SJSA1 (cell line): ENCODE data around the gene NAA15. TPM values are rescaled to one million over a fixed set of nuclear protein-coding genes. Genes with fewer than 3 reads are reported as not detected.
"Not testable (repeated sequence)": the region's sequence is repeated elsewhere in the genome, so short reads cannot be mapped to it uniquely, and the experiment has no call there.

Experiments
- DNase-seq, 2 experiments: peaks; one replicate each; pipeline ENCODE4 v3.0.0-alpha.2; 2015 to 2020; ENCODE audit warnings: low spot score in 2 of 2, low read depth in 1 of 2
- H3K27ac ChIP-seq: fragments of 250-450 bp; sonication (Bioruptor Pico); 2 replicates; pipeline ENCODE4 v1.5.1; 2020; ENCODE audit warnings: mild to moderate bottlenecking, moderate library complexity
- H3K27me3 ChIP-seq: fragments of 250-450 bp; sonication (Bioruptor Pico); replicated peaks from 2 replicates; pipeline ENCODE4 v1.5.1; 2020; ENCODE audit warnings: mild to moderate bottlenecking, moderate library complexity
- H3K36me3 ChIP-seq: fragments of 250-450 bp; sonication (Bioruptor Pico); 2 replicates; pipeline ENCODE4 v1.5.1; 2020; ENCODE audit warnings: mild to moderate bottlenecking
- H3K4me1 ChIP-seq: fragments of 250-450 bp; sonication (Bioruptor Pico); replicated peaks from 2 replicates; pipeline ENCODE4 v1.6.1; 2021; ENCODE audit warnings: mild to moderate bottlenecking
- H3K4me3 ChIP-seq: fragments of 250-450 bp; sonication (Bioruptor Pico); 2 replicates; pipeline ENCODE4 v1.5.1; 2020; ENCODE audit warnings: mild to moderate bottlenecking
- H3K9me3 ChIP-seq: fragments of 250-450 bp; sonication (Bioruptor Pico); replicated peaks from 2 replicates; pipeline ENCODE4 v1.5.1; 2020; ENCODE audit warnings: mild to moderate bottlenecking
- total RNA-seq: library from RNA; depleted of rRNA; stranded (reverse); fragments of >200 nt; shearing (Covaris generic); gene quantifications from 2 replicates; pipeline ENCODE4 v1.2.3, GENCODE V29; 2014

NAA15 gene
- total RNA-seq, 1 experiment from 2014 or later = 37.8 TPM

DNA sequence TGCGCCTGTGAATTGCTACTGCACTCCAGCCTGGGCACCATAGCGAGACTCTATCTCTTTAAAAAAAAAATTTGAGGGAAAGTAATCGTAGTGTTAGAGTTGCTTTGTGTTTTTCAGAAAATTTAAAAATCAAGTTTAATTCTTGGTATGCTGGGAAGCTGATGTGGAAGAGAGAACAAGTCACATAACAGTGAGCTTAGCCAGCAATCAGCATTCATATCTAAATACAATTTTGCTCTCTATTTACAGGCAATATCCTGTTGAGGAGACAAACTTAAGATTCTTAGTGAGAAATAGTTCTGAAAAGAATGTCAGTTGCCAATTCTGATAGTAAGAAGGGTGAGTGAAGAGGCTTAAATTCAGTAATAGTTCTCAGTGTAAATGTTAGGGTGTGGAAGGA, 10.6 kb downstream of the NAA15 start:
- no peaks in the 10 kb centered on the region for H3K4me1 ChIP-seq
- no peak for DNase-seq
- no peaks in the 10 kb centered on the region; the same call in 1 of the 2 replicates for H3K9me3 ChIP-seq
- no peak overlapping the region for H3K4me3 ChIP-seq
- no peak overlapping the region for H3K27ac ChIP-seq
- no peaks in the 10 kb centered on the region for H3K27me3 ChIP-seq
- H3K36me3 ChIP-seq = peaks cover 28% of the 10 kb centered on the region

DNA sequence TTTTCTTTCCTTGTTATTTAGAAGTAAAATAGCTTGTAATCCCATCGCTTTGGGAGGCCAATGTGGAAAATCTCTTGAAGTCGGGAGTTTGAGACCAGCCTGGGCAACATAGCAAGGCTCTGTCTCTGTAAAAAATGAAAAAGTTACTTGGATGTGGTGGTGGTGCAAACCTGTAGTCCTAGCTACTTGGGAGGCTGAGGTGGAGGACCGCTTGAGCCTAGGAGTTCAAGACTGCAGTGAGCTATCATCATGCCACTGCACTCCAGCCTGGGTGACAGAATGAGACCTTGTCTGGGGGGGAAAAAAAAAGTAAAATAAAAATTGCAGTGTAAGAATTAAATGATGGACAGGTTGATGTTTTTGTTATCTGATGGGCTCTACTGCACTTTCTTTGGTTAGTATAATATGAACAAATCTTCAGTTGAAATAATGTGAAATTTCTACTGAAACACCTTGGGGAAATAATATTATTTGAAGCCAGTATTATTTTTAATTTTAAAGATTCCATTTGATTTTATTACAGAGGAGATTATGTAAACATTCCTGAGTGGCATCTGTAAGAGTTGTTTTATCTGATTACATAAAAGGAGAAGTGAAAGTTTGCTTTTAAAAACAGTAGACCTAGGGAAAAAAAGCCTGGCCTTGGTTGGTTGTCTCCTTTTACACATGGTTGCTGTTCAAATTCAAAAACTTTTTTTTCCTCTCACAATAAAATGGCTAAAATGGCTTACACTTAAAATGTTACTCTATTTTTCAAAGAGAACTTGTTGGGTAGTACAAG, 11.4 kb downstream of the NAA15 start:
- Histone ChIP-seq H3K27ac (no peak overlapping the region), H3K4me3 (no peak overlapping the region), H3K9me3 (no peaks in the 10 kb centered on the region; the same call in 1 of the 2 replicates), H3K4me1 (no peaks in the 10 kb centered on the region), H3K27me3 (no peaks in the 10 kb centered on the region), H3K36me3 (peaks cover 23% of the 10 kb centered on the region)
- DNase-seq = no peak

DNA sequence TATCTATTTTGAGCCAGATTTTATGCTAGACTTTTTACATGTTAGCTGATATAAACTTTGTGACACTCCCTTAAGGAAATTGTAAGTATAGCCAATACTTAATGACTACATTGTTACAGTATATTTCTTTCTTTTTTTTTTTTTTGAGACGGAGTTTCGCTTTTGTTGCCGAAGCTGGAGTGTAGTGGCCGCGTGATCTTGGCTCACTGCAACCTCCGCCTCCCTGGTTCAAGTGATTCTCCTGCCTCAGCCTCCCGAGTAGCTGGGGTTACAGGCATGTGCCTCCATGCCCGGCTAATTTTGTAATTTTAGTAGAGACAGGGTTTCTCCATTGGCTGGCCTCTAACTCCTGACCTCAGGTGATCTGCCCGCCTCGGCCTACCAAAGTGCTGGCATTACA, 12.1 kb downstream of the NAA15 start:
- peaks cover 18% of the 10 kb centered on the region for H3K36me3 ChIP-seq
- H3K4me3 ChIP-seq, H3K4me1 ChIP-seq, DNase-seq, H3K9me3 ChIP-seq, H3K27ac ChIP-seq, H3K27me3 ChIP-seq: not testable (repeated sequence)

DNA sequence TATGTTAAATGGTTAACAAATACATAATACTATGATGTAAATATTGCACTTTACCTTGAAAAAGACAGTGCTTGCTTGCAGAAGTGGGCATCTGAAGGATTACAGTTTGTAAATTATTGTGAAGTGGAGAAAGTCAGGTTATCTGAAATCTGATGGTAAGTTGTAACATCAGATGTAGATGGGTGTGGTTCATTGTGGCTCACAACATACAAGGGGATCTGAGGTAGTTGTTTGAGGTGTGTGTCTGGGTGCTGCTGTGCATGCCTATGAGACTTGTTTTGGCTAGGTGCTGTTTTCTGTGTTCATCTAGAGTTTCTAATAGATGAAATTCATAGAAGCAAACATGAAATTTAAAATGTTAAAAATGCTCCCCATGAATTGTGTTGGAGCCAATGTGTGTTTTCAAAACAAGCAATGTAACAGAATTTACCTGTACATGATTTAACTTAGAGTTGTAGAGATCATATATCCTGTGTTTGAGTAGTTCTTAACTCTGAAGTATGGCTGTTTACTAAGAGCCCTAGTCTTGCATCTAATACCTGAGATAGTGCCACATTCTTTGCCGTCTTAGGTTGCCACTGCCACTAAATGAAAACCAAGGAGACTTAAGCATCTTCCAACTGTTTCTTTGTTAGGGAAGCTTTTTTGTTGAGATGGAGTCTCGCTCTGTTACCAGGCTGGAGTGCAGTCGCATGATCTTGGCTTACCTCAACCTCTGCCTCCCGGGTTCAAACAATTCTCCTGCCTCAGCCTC, 12.9 kb downstream of the NAA15 start:
- H3K4me1 ChIP-seq = no peaks in the 10 kb centered on the region

DNA sequence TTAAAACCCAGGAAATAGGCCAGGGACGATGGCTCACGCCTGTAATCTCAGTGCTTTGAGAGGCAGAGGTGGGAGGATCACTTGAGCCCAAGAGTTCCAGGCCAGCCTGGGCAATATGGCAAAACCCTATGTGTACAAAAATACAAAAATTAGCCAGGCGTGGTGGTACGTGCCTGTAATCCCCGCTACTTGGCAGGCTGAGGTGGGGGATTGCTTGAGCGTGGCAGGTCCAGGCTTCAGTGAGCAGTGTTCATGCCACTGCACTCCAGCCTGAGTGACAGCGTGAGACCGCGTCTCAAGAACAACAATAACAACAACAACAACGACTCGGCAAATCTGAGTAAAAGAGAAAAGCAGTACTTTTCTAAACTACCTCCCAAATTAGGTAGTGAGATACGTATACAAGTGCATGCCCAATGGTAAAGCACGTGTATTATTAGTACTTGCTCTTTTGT, 13.9 kb downstream of the NAA15 start:
- no peak for DNase-seq
- no peaks in the 10 kb centered on the region; the same call in 1 of the 2 replicates for H3K9me3 ChIP-seq

More for the DNA sequence above, 12.9 kb downstream of the NAA15 start:
- Histone ChIP-seq H3K27me3 (no peaks in the 10 kb centered on the region), H3K36me3 (peaks cover 15% of the 10 kb centered on the region), H3K27ac (no peak overlapping the region), H3K4me3 (no peak overlapping the region), H3K9me3 (no peaks in the 10 kb centered on the region; the same call in 1 of the 2 replicates)
- DNase-seq = no peak

DNA sequence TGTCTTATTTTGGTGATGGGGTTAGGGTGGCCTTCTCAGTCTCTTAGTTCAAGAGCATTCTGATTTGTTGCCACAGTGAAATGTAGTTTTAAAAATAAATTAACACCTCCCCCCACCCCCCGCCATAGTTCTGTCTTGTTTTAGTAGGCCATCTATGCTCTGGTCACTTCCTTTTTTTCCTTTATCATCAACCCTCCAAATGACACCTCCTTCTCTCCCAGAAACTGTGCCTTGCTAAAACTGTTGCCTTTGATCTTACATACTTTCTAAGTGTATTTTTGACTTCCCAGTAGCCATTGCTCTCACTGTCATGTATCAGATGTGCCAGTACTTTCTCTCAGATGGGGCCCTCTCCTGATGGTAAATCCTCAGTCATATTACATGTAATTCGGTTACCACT, 15.4 kb downstream of the NAA15 start:
- Histone ChIP-seq H3K4me1 (no peaks in the 10 kb centered on the region), H3K4me3 (no peak overlapping the region), H3K27ac (no peak overlapping the region), H3K36me3 (peaks cover 15% of the 10 kb centered on the region), H3K9me3 (no peaks in the 10 kb centered on the region; the same call in 1 of the 2 replicates), H3K27me3 (no peaks in the 10 kb centered on the region)
- DNase-seq = no peak

More for the DNA sequence above, 13.9 kb downstream of the NAA15 start:
- H3K27ac ChIP-seq = no peak overlapping the region
- no peaks in the 10 kb centered on the region for H3K4me1 ChIP-seq
- H3K36me3 ChIP-seq = peaks cover 15% of the 10 kb centered on the region
- no peaks in the 10 kb centered on the region for H3K27me3 ChIP-seq
- no peak overlapping the region for H3K4me3 ChIP-seq

DNA sequence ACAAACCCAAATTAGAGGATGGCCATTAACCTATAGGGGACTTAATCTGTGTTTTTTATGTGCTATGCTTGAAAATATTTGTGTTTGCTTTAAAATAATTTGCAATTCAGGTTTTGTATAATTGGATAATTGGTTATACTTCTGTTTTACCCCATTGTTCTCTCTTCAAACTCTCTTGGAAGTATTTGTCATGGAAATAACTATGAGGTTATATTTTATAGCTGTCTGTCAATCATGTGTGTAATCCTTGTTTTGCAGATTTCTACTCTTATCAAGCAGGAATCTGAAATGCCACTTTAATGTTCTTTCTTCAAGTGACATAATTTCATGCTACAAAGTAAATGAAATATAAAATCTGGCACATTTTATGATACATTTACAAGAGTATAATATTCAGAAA, 16.3 kb downstream of the NAA15 start:
- Histone ChIP-seq H3K9me3 (no peaks in the 10 kb centered on the region), H3K36me3 (peaks cover 14% of the 10 kb centered on the region; the same call in 1 of the 2 replicates), H3K4me3 (no peak overlapping the region), H3K27ac (no peak overlapping the region), H3K27me3 (no peaks in the 10 kb centered on the region), H3K4me1 (no peaks in the 10 kb centered on the region)
- DNase-seq = no peak

DNA sequence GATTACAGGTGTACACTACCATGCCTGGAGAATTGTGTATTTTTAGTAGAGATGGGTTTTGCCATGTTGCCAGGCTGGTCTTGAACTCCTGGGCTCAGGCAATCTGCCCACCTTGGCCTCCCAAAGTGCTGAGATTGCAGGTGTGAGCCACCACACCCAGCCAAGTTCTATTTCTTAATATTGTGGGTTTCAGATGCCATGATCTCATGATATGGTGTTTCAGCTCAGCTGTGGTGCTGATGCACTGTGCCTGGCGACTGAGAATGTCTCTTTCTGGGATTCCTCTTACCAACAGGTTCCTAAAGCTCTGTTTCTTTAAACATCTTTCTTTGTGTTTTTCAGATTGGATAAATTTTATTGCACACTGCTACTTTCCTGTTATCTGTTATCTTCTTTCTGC, 18.3 kb downstream of the NAA15 start:
- DNase-seq = no peak
- Histone ChIP-seq H3K4me3 (no peak overlapping the region), H3K4me1 (no peaks in the 10 kb centered on the region; the same call in 1 of the 2 replicates), H3K27ac (no peak overlapping the region), H3K27me3 (no peaks in the 10 kb centered on the region), H3K36me3 (peaks cover 6% of the 10 kb centered on the region; the same call in 1 of the 2 replicates), H3K9me3 (no peaks in the 10 kb centered on the region)

DNA sequence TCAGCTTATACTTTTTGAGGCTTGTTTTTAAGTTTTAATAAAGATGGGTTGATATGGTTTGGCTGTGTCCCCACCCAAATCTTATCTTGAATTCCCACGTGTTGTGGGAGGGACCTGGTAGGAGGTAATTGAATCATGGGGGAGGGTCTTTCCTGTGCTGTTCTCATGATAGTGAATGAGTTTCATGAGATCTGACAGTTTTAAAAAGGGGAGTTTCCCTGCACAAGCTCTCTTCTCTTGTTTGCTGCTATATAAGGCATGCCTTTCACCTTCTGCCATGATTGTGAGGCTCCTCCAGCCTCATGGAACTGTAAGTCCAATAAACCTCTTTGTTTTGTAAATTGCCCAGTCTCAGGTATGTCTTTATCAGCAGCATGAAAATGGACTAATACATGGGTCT, 20.8 kb downstream of the NAA15 start:
- H3K4me3 ChIP-seq, H3K4me1 ChIP-seq, DNase-seq, H3K9me3 ChIP-seq, H3K36me3 ChIP-seq, H3K27ac ChIP-seq, H3K27me3 ChIP-seq: not testable (repeated sequence)

DNA sequence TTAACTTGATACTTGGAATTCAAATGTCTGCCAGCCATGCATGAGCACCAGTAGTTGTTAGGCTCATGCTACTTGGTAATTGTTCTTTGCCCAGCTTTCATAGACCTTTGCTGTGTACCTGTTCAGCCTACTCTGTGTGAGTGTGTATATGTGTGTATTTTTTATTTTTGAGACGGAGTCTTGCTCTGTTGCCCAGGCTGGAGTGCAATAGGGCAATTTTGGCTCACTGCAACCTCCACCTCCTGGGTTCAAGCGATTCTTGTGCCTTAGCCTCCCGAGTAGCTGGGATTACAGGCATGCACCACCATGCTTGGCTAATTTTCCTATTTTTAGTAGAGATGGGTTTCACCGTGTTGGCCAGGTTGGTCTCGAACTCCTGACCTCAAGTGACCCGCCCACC, 21.2 kb downstream of the NAA15 start:
- DNase-seq, H3K4me1 ChIP-seq, H3K27ac ChIP-seq, H3K27me3 ChIP-seq, H3K9me3 ChIP-seq, H3K4me3 ChIP-seq, H3K36me3 ChIP-seq: not testable (repeated sequence)

DNA sequence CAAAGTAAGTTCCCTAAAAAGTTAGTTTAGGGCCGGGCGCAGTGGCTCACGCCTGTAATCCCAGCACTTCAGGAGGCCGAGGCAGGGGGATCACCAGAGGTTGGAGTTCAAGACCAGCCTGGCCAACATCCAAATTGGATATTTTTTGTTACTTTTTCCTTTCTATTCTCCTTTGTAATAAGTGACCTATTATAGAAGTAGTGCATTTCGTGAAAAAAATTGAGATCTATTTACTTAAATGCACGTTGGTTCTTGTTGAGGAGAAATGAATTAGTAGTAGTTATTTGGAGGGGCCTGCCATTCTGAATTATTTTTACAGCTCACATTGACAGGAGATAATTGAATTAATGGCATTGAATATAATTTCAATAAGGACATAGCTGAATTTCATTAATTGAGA, 23.3 kb downstream of the NAA15 start:
- peaks cover 9% of the 10 kb centered on the region; the same call in 1 of the 2 replicates for H3K36me3 ChIP-seq
- DNase-seq = no peak
- H3K27me3 ChIP-seq = no peaks in the 10 kb centered on the region
- no peak overlapping the region for H3K27ac ChIP-seq
- no peaks in the 10 kb centered on the region for H3K9me3 ChIP-seq
- no peaks in the 10 kb centered on the region; the same call in 1 of the 2 replicates for H3K4me1 ChIP-seq
- no peak overlapping the region for H3K4me3 ChIP-seq

DNA sequence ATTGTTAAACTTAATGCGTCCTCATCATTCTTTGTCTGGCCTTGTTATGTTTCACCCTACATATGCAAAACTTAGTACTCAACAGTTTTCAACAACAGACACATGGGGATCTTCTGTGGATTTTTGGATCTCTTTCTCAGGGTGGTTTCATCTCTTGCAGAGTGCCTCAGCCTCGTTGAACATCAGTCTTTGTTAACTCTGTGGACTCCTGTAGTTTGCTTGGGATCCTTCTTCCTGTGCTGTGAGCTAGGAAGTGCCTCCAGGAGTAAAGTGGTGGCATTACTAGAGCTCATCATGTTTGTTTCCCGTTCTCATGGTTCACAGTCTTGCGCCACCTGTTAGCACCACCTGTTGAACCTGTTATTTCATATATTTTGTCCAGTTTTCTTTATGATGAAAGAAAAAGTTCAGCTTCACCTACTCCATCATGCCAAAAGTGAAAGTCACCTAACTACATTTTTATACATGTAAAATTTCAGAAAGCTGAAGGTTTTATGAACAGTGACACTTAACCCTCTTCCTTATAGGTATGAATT, 28.4 kb downstream of the NAA15 start:
- Histone ChIP-seq H3K4me1 (no peaks in the 10 kb centered on the region), H3K36me3 (peaks cover 10% of the 10 kb centered on the region), H3K9me3 (no peaks in the 10 kb centered on the region), H3K27me3 (no peaks in the 10 kb centered on the region), H3K4me3 (no peak overlapping the region), H3K27ac (no peak overlapping the region)
- DNase-seq = no peak

DNA sequence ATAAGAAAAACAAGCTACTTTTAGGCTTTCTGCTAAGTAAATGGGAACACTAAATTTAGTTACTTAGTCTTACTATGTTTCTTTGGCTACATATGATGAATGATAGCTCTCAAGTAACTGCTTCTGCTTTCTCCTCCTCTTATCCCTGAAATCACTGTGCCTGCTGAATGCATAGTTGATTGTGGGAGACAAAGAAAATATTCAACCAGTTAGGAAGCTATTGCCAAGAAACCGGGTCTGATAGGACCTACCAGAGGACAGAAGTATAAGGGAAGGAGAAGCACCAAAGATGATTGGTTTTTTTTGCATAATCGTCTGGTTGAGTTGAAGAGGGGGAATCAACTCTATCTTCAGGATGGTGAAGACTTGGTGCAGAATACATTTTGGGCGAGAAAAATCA, 29.0 kb downstream of the NAA15 start:
- no peak overlapping the region for H3K27ac ChIP-seq
- H3K27me3 ChIP-seq = no peaks in the 10 kb centered on the region

DNA sequence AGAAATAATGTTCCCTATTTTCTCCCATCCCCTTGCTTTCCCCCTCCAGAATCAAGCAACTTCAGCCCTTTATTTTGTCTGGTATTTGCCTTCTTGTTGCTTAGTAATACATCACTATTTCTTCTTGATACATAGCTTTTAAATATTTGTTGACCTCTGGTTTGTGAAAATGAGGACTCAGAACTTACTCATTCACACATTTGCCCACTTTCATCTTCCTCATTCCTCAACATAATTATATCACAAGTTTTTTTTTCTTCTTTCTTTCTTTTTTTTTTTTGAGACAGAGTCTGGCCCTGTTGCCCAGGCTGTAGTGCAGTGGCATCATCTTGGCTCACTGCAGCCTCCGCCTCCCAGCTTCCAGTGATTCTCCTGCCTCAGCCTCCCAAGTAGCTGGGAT, 29.9 kb downstream of the NAA15 start:
- H3K4me3 ChIP-seq = no peak overlapping the region
- peaks cover 10% of the 10 kb centered on the region for H3K36me3 ChIP-seq
- H3K27ac ChIP-seq = no peak overlapping the region
- no peaks in the 10 kb centered on the region for H3K9me3 ChIP-seq
- no peaks in the 10 kb centered on the region for H3K4me1 ChIP-seq
- no peak for DNase-seq
- no peaks in the 10 kb centered on the region for H3K27me3 ChIP-seq

More for the DNA sequence above, 29.0 kb downstream of the NAA15 start:
- no peaks in the 10 kb centered on the region for H3K9me3 ChIP-seq
- H3K4me3 ChIP-seq = no peak overlapping the region
- H3K36me3 ChIP-seq = peaks cover 10% of the 10 kb centered on the region
- no peak for DNase-seq
- H3K4me1 ChIP-seq = no peaks in the 10 kb centered on the region
